Natural killer cell (primary cell): ENCODE data around the gene MED13. TPM values are rescaled to one million over a fixed set of nuclear protein-coding genes. Genes with fewer than 3 reads are reported as not detected.
A peak's percentile ranks its signal among the peaks of the same experiment; 100 is the strongest.

Experiments
- ATAC-seq, 3 donors: fragments of 150-1000 bp in 2 of 3; fragments of 200-7000 bp in 1 of 3; cut with Tn5 transposase; 1 replicate in 1 of 3; 2 replicates in 2 of 3; pipeline ENCODE4 v1.10.0; 2021; ENCODE audit warnings: mild to moderate bottlenecking in 2 of 3, moderate library complexity in 2 of 3
- DNase-seq, 2 donors: peaks; one replicate each; pipeline versions ENCODE4 v3.0.0 to v3.0.0-alpha.2; 2013 to 2021; ENCODE audit warnings: mixed read lengths in 1 of 2
- H3K27ac ChIP-seq: one replicate; pipeline ENCODE4 v1.5.1; 2013; ENCODE audit warnings: mild to moderate bottlenecking, low read length
- H3K27me3 ChIP-seq: one replicate; pipeline ENCODE4 v1.6.1; 2013; ENCODE audit warnings: low read length; ENCODE audit not compliant: control insufficient read depth, insufficient read depth
- H3K36me3 ChIP-seq: one replicate; pipeline ENCODE4 v1.6.1; 2013; ENCODE audit warnings: low read length; ENCODE audit not compliant: control insufficient read depth, insufficient read depth
- H3K4me1 ChIP-seq: one replicate; pipeline ENCODE4 v1.6.1; 2013; ENCODE audit warnings: low read length; ENCODE audit not compliant: control insufficient read depth, insufficient read depth
- H3K4me3 ChIP-seq: one replicate; pipeline ENCODE4 v1.5.1; 2013; ENCODE audit warnings: low read length
- H3K9me3 ChIP-seq: one replicate; pipeline ENCODE4 v1.6.1; 2013; ENCODE audit warnings: low read length; ENCODE audit not compliant: control insufficient read depth, insufficient read depth
- H3K27ac Mint-ChIP-seq, 2 donors: one replicate each; pipeline ENCODE4 v1.8.0; 2022; ENCODE audit warnings: mild to moderate bottlenecking in 2 of 2, mixed read lengths in 2 of 2, moderate library complexity in 1 of 2
- H3K27me3 Mint-ChIP-seq, 2 donors: one replicate each; pipeline ENCODE4 v1.8.0; 2022; ENCODE audit warnings: low read depth in 2 of 2, mixed read lengths in 2 of 2
- H3K36me3 Mint-ChIP-seq: one replicate; pipeline ENCODE4 v1.8.0; 2022; ENCODE audit warnings: mixed read lengths
- H3K4me1 Mint-ChIP-seq, 2 donors: one replicate each; pipeline ENCODE4 v1.8.0; 2022; ENCODE audit warnings: mixed read lengths in 2 of 2
- H3K4me3 Mint-ChIP-seq: one replicate; pipeline ENCODE4 v1.8.0; 2022; ENCODE audit warnings: mild to moderate bottlenecking, moderate library complexity, mixed read lengths
- H3K9me3 Mint-ChIP-seq, 2 donors: one replicate each; pipeline ENCODE4 v1.8.0; 2022; ENCODE audit warnings: mixed read lengths in 2 of 2
- WGBS: methylation state at CpG from one replicate; pipeline ENCODE4 v1.1.7; 2013; ENCODE audit warnings: missing lambda C conversion rate; ENCODE audit not compliant: insufficient coverage; 5-methylcytosine and 5-hydroxymethylcytosine counted together
- intact Hi-C: fragments of 100-400 bp; cut with micrococcal nuclease; formaldehyde crosslinking; loops from one replicate; pipeline ENCODE4 v1.14.2; 2022
- total RNA-seq, 4 donors: library from RNA; stranded (reverse); fragments of 120-200 nt in 1 of 4; gene quantifications; one replicate each; pipeline versions ENCODE4 v1.2.3 to v1.2.4, GENCODE V29; 2013 to 2022
- TF ChIP-seq, protein P1 (sequence below): fragments of 200-600 bp; IDR thresholded peaks from one replicate; pipeline ENCODE4 v1.8.0; 2022; ENCODE audit warnings: antibody characterized with exemption

Gene MED13
- total RNA-seq, 3 donors from 2014 or later (not counting 1 experiment from before 2014, with no cell fraction given) = 107 to 122 (median 116) TPM

DNA sequence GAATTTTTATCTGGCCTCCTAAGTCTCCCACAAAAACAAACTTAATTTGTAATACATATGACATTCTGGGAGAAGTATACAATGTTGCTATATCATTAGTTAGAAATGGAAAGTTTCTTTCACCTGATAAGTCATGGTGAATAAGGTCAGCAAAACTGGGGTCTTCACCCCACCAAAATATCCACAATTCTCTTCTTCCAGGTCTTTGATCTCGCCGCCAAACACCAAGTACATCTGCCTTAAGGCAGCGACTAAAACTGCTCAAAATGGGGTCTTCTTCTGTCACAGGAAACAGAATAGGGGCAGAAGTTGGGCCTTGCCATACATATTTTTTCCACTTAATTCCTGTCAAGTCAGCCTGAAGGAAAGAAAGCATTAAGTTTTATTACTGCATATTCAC, 2.1 kb downstream of the MED13 start:
- peaks cover 8% of the 10 kb centered on the region for H3K4me1 ChIP-seq

DNA sequence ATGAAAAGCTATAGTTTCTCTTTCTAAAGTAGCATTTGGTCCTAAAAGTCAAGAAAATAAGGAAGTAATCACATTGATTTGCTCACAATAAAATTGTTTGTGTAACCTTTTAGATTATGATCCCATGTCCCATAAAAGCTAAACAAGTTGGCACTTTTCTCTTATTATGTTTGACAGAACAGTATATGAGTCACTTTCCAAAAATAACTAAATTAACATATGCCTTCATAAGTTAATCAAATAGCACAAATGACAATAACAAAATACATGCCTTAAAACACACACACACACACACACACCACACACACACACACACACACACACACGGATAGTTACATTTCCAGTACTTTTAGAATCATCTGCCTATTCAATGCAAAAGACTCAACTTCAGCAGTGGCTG, 2.8 kb downstream of the MED13 start:
- H3K4me1 ChIP-seq = peaks cover 8% of the 10 kb centered on the region
- WGBS = 47% methylated on average over 1 of the region's 1 CpG

More for the DNA sequence above, 2.1 kb downstream of the MED13 start:
- H3K27ac Mint-ChIP-seq = peak overlapping the region; percentile 93 to 98
- H3K27me3 ChIP-seq = no peaks in the 10 kb centered on the region
- H3K4me1 Mint-ChIP-seq = peaks cover 46 to 53% of the 10 kb centered on the region in 2 donors
- no peaks in the 10 kb centered on the region for H3K9me3 Mint-ChIP-seq
- no peaks in the 10 kb centered on the region for H3K36me3 Mint-ChIP-seq
- H3K9me3 ChIP-seq = no peaks in the 10 kb centered on the region
- no peak overlapping the region for H3K27ac ChIP-seq
- H3K27me3 Mint-ChIP-seq = no peaks in the 10 kb centered on the region
- peak overlapping the region; percentile 96 for H3K4me3 Mint-ChIP-seq
- DNase-seq (peak in 1 of 2 donors; percentile 17), ATAC-seq (no peak)
- TF ChIP-seq, protein P1, sequence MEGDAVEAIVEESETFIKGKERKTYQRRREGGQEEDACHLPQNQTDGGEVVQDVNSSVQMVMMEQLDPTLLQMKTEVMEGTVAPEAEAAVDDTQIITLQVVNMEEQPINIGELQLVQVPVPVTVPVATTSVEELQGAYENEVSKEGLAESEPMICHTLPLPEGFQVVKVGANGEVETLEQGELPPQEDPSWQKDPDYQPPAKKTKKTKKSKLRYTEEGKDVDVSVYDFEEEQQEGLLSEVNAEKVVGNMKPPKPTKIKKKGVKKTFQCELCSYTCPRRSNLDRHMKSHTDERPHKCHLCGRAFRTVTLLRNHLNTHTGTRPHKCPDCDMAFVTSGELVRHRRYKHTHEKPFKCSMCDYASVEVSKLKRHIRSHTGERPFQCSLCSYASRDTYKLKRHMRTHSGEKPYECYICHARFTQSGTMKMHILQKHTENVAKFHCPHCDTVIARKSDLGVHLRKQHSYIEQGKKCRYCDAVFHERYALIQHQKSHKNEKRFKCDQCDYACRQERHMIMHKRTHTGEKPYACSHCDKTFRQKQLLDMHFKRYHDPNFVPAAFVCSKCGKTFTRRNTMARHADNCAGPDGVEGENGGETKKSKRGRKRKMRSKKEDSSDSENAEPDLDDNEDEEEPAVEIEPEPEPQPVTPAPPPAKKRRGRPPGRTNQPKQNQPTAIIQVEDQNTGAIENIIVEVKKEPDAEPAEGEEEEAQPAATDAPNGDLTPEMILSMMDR = no peak
- 53% methylated on average over 3 of the region's 3 CpGs for WGBS
- H3K36me3 ChIP-seq = peaks cover 21% of the 10 kb centered on the region
- no peak overlapping the region for H3K4me3 ChIP-seq
- intact Hi-C loops = no loop called here

DNA sequence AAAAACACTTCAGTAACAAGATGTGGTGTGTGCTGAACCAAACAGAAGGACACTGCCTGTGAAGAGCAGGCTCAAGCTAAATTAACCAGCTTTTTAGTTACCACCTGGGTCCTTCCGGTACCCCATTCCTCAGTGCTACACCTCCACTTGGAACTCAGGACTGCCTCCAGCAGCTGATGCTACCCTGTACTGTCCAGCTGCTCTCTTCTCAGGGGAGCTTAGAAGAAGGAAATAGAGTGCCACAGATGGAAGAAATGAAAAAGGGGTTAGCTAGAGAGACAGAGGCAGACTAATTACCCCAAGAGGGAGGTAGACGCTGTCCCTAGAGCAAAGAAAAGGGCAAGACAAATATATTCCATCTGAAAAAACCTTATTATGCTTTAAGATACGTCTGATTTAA, 5.7 kb downstream of the MED13 start:
- no peak for ATAC-seq
- Mint-ChIP-seq H3K4me3 (no peak overlapping the region), H3K9me3 (no peaks in the 10 kb centered on the region), H3K27ac (peak overlapping the region; percentile 56), H3K36me3 (no peaks in the 10 kb centered on the region), H3K4me1 (peaks cover 54% of the 10 kb centered on the region in 2 donors), H3K27me3 (no peaks in the 10 kb centered on the region)
- Histone ChIP-seq H3K27ac (no peak overlapping the region), H3K4me3 (no peak overlapping the region), H3K36me3 (peaks cover 33% of the 10 kb centered on the region), H3K9me3 (no peaks in the 10 kb centered on the region), H3K4me1 (peaks cover 8% of the 10 kb centered on the region), H3K27me3 (no peaks in the 10 kb centered on the region)
- TF ChIP-seq, protein P1 = no peak
- no peak for DNase-seq
- intact Hi-C loops = no loop called here
- WGBS = 100% methylated on average over 2 of the region's 3 CpGs

More for the DNA sequence above, 2.8 kb downstream of the MED13 start:
- Mint-ChIP-seq H3K4me1 (peaks cover 51 to 58% of the 10 kb centered on the region in 2 donors), H3K9me3 (no peaks in the 10 kb centered on the region), H3K27me3 (no peaks in the 10 kb centered on the region), H3K27ac (peak overlapping the region; percentile 93 to 98), H3K4me3 (peak overlapping the region; percentile 96), H3K36me3 (no peaks in the 10 kb centered on the region)
- intact Hi-C loops = no loop called here
- ATAC-seq (no peak), DNase-seq (no peak)
- no peak overlapping the region for H3K27ac ChIP-seq
- no peak overlapping the region for H3K4me3 ChIP-seq
- TF ChIP-seq, protein P1 = no peak
- H3K36me3 ChIP-seq = peaks cover 21% of the 10 kb centered on the region
- no peaks in the 10 kb centered on the region for H3K27me3 ChIP-seq
- no peaks in the 10 kb centered on the region for H3K9me3 ChIP-seq

DNA sequence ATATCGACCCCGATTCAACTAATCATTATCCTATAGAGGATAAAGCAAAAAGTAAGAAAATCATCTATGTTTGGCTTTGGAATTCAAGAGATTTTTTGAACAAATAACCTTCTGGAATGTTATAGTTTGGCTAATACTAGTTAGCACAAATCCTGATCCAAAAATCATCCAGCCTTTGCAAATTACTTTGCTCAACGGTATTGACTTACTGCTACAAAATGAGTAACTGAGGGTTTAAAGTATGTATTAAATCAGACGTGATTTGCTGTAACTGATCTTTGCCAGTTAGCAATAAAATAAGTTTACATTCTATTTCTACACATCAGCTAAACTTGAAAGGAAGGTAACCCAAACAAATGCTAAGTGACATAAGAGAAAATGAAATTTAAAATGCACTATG, 6.5 kb downstream of the MED13 start:
- Histone ChIP-seq H3K4me3 (no peak overlapping the region), H3K36me3 (peaks cover 33% of the 10 kb centered on the region), H3K4me1 (peaks cover 6% of the 10 kb centered on the region), H3K9me3 (no peaks in the 10 kb centered on the region), H3K27ac (no peak overlapping the region), H3K27me3 (no peaks in the 10 kb centered on the region)
- no peak for DNase-seq
- Mint-ChIP-seq H3K27me3 (no peaks in the 10 kb centered on the region), H3K4me3 (peak overlapping the region; percentile 22), H3K27ac (peak overlapping the region; percentile 56), H3K4me1 (peaks cover 47% of the 10 kb centered on the region in 2 donors), H3K36me3 (no peaks in the 10 kb centered on the region), H3K9me3 (no peaks in the 10 kb centered on the region)
- intact Hi-C loops = no loop called here
- TF ChIP-seq, protein P1 = no peak
- WGBS = no CpG with 5 or more reads among the region's 4 CpGs
- ATAC-seq = no peak
